NCI-H2081 treated with DMSO at 0.1 percent for 48 hours (cell line): ENCODE data around the gene PSMB7.

ENCODE experiments used
- DNase-seq: peaks from one replicate; lab custom pipeline; 2025; lab: John Stamatoyannopoulos, UW

The PSMB7 gene

DNA sequence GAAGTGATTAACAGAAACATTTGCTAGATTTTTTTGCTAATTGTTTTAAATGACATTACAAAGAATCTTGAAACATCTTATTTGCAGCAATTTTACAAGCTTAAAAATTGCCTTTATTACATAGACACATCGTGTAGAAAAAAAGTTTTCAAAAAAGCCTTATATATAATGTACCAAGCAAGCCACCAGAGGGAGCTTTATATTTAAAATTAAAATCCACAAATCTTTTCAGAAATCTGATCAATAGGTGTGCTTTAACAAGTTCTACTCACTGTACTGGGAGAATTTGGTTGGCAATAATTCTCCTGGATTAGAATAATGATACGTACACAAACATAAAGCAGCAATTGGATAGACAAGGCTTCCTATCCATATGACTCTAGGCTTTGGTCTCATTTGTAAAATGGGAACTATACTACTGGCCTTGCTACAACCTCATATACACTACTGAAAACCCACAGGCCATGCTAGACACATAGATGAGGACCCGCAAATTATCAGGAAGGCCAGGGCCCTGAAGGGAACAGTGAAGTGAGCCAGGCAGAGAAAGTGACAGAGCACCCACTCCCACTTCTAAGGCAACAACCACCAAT, 4.8 kb downstream of the PSMB7 start:
- DNase-seq, result no peak

DNA sequence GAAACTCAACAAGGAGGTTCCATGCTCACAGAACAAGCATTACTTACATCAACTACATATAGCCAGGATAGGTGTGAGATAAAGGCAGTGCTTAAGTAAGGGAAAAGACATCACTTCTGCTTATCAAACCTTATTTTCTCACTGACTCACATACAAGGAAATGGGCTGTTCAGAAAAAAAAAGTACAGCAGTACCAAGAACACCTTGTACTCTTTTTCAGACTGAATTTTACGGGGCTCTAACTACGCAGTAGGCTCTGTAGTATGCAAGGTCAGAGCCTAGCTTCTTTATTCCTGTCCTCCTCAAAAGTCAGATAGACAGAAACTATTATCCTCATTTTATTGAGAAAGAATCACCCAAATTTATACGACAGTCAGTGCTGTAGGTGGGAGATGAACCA, 5.8 kb downstream of the PSMB7 start:
- DNase-seq, result no peak

- no peak for DNase-seq
Measured at GRCh38 chr9:124403246-124403645, 12.0 kb downstream of the PSMB7 start.

DNA sequence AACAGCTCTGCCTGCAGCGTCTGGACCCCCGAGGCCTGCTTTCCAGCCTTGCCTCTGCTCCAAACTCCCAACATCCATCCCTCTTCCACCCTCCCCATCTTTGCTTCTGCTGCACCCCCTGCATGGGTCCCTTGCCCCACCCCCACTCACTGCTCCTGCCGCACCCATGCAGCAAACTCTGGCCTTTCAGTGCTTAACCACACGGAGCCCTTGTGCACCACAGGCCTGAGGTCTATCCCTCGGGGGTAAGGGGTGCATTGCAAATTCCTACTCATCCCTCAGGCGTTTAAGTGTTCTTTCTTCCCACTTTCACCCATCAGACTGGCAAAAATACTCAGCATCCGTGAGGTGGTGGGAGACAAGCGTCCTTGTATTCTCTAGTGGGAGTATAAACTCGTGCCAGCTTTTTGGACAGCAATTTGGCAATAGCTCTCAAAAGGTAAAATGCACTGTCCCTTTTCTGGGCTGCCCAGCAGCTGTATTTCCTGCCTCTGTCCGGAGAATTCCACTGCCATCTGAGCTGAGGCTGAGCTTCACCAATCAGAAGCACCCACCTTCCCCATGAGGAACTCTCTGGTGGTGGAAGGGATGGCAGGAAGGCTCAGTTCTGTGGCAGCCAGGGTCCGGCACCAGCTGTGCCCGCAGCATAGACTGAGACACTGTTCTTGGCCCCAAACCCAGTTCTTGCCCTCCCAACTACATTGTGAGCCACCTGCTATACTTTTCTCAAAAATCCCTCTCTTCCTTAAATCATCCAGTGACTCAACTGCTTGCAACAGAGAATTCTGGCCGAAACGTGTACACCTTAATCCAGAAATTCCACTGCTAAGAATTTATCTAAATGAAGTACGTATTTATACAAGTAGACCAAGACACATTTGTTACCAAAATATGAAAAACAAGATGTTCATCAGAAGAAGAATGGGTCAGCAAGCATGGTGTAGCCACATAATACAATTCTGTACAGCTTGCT, 15.0 kb downstream of the PSMB7 start:
- DNase-seq, result no peak

DNA sequence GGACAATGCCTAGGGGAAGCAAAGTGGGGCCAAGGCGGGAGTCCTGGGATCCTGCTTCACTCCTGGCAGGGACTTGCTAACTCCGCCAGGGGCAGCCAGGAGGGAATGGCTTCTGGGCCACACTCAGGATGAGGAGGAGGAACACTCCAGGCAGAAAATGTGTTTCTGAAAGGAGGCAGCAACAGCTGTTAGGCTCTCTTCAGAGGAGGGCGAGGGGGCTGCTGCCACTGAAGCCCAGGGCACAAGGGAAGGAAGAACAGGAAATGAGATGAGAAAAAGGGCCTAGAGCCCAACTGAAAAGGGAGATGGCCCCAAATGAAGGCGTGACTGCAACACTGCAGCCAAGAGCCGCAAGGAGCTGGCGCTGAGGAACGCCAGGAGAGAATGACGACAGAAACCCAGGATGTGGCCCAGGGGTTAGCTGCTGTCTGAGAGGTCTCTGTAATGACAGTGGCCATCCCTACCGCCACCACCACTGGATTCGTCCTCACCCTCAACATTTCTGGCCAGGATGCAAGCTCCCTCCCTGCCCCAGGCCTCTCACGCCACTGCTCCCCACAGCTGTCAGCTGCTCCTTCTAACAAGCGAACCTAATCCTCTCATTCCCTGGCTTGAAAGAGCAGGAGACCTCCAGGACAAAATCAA, 15.8 kb downstream of the PSMB7 start:
- DNase-seq, result no peak

- no peak for DNase-seq
Measured at GRCh38 chr9:124398191-124398935, 16.9 kb downstream of the PSMB7 start.

DNA sequence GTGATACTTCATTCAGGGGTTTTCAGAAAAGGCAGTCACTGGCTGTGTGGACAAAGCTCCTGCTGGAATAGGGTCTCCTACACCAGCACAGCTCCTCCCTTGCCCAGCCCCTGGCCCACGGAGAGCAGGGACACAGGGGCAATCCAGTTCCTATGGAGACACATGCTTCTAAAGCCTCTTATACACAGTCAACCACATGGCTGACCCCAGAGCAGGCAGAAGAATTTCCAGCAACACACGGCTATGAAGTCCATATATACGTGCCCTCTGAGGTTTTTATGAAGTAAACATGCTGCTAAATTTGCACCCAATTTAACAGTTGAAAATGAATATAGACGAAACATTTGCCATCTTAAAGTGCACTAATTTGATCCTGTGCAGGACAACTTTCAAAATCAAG, 19.4 kb downstream of the PSMB7 start:
- no peak for DNase-seq

- DNase-seq, result no peak
Measured at GRCh38 chr9:124394596-124394995, 20.6 kb downstream of the PSMB7 start.

- DNase-seq, result no peak
Measured at GRCh38 chr9:124394167-124394566, 21.1 kb downstream of the PSMB7 start.

GRCh38 chr9:124392871-124393460, 22.3 kb downstream of the PSMB7 start:
- DNase-seq, result no peak

DNA sequence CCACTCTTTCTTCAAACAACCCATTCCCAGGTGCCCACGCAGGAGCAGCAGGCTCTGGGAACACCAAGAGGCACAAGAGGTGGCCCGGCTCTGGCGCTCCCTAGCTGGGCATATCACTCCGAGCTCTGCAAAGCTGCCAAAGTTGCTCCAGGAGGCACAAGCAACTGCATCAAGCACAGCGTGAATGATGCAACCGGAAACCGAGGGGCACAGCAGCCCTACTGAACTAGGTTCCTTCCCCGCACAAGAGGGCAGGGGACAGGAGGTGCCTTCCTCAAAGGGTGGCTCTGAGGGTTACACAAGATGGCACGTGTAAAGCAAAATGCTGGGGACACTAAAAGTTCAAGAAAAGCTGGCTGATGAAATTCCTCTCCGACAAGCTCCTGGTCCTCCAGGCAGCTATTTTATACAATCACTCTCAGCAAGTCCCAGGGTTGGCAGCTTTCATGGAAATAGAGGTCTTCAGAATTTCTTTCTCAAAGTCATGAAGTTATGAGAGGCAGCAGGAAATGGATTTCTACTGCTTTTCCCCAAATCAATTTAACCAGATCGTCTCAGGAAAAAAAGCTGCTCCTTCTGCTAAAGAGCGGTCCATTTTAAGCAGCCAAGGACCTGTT, 22.9 kb downstream of the PSMB7 start:
- DNase-seq, result no peak

DNA sequence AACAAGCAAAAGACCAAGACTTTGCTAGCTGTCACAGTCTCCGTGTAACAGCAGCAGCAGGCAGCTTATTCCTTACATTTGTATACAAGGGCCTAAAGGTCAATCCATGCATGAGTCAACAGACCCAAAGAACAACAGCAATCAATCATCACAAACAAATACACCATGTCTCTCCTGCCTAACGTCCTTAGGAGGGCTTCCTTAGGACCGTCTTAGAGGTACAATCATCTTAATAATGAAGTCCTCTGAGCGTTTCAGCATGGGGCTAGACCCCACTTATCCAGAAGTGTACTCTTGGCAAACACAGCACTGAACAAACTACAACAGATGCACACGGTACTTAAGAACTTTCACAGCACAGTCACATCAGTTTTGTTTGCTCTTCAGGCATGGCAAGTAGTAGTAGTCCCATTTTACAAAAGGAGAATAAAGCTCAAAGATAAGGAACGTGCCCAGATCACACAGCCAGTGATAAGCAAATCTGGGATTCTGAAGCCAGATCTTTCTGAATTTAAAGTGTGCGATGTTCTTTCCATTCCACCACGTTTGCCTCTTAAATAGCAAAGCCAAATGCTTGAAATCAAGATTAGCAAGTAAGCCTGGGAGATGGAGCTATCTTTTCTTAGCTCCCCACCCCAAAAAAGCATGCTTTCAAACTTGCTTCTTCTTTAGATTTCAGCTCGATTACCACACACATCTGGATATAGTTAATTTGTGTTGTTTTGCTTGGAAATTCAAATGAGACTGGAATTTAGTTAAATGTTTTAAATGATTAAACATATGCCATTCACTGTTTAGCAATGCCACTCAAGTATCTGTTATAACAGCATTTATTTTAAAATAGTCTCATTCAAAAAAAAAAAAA, 24.2 kb downstream of the PSMB7 start:
- no peak for DNase-seq

DNA sequence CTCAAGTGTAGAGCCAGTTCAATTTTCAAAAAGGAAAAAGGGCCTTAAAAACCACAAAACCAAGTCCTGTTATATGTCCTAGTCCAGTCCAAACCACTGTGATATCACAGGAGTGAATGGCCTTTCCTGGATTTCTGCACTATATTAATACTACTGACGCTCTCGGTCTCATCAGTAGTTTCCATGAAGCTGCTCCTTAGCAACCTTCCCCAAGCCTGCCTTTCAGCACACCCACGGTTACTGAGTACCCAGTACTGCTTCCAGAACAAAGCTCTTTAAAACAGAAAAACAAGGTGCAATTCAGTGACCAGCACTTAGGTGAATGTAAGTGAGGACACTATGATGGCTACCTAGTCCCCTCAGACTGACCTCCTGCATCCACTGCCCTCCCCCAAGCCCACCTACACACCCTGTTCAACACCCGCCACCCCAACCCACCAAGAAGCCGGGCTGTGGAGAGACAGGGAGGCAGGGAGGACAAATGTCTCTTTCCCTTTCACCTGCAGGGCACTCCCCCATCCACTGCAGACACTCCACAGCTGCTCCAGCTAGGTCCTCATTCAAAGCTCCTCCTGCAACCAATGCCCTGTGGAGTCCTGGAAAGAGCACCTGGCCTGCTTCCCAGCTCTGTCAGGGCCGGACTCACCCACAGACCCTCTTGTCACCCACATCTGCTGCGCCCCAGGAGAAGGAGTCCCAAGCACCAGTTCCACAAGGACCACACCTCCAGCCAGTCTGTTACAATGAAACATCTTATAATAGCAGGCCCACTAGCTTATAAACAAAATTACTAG, 25.9 kb downstream of the PSMB7 start:
- no peak for DNase-seq

DNA sequence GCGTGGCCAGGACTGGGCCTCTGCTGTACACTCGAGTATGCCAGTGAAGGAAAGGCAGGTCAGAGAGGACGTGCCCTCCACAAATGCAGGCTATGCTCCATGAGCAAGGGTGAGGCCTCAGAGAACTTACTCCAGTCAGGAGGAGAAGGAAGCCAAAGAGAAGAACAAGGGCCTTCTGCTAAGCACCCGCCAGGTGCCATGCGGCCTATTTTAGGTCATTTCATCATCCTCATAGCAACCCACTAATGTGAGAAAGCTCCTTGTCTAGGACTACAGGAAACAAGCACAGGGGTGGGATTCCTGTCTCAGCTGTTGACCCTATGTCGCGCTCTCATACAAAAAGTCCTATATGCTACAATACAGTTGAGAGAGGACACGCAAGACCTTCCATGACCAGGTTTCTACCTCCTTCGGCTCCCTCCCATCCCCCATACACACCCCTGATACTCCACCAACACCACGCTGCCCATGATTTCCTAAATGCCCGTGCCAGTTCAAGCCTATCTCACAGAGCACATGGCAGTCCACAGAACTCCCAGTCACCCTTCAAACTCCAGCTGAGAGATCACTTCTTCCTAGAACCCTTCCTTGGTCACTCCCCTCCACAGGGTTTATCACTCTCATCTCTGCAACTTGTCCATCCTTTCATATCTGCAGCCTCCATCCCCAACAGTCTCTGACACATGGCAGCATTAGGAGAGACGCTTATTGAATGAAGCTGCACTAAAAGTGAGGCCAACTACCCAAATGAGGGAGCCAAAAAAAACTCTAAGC, 26.8 kb downstream of the PSMB7 start:
- no peak for DNase-seq

- no peak for DNase-seq
Measured at GRCh38 chr9:124386201-124386600, 29.0 kb downstream of the PSMB7 start.

- no peak for DNase-seq
Measured at GRCh38 chr9:124385623-124386022, 29.6 kb downstream of the PSMB7 start.

- DNase-seq, result no peak
Measured at GRCh38 chr9:124384846-124385245, 30.4 kb downstream of the PSMB7 start.

GRCh38 chr9:124384210-124384609, 31.0 kb downstream of the PSMB7 start:
- DNase-seq, result no peak
